Left ventricle myocardium inferior (tissue), 1 donor: ENCODE data around the gene PPTC7. TPM values are rescaled to one million over a fixed set of nuclear protein-coding genes. Genes with fewer than 3 reads are reported as not detected.

Experiments used
- DNase-seq: peaks from one replicate; pipeline ENCODE4 v3.0.0-alpha.2; 2020
- H3K27ac ChIP-seq: fragments of 200-600 bp; replicated peaks from 2 replicates; pipeline ENCODE4 v1.8.0; 2021
- H3K27me3 ChIP-seq: fragments of 200-600 bp; 2 replicates; pipeline ENCODE4 v1.8.0; 2021; ENCODE audit warnings: low read depth
- H3K36me3 ChIP-seq: fragments of 200-600 bp; 2 replicates; pipeline ENCODE4 v1.8.0; 2021
- H3K4me1 ChIP-seq: fragments of 200-600 bp; 2 replicates; pipeline ENCODE4 v1.8.0; 2021
- H3K4me3 ChIP-seq: fragments of 200-600 bp; 2 replicates; pipeline ENCODE4 v1.8.0; 2021; ENCODE audit warnings: mild to moderate bottlenecking, moderate library complexity
- H3K9me3 ChIP-seq: fragments of 200-600 bp; replicated peaks from 2 replicates; pipeline ENCODE4 v1.8.0; 2021
- CTCF ChIP-seq: fragments of 200-600 bp; IDR thresholded peaks from 2 replicates; pipeline ENCODE4 v1.8.0; 2021; ENCODE audit warnings: antibody characterized with exemption, mild to moderate bottlenecking, borderline replicate concordance
- intact Hi-C: fragments of 100-400 bp; cut with micrococcal nuclease; formaldehyde crosslinking; loops from one replicate; pipeline ENCODE4 v1.11.0; 2022
- total RNA-seq: library from RNA; stranded (reverse); fragmentation: NEBNext Ultra II Directional; extraction: Animal tissue kit (Norgen Biotek cat#: 25700); gene quantifications from one replicate; pipeline ENCODE4 v1.2.1, GENCODE V29; 2021
- donor health status: DM: no; HTN: yes; CAD: no; lungs with severe emphysema.

Gene PPTC7
- total RNA-seq, 1 donor from 2014 or later = 103 TPM

GRCh38 chr12:110616471-110617115 lies 33.5 kb upstream of the PPTC7 start:
- Histone ChIP-seq H3K4me3 (no peak overlapping the region), H3K36me3 (no peaks in the 10 kb centered on the region), H3K4me1 (peaks cover 16% of the 10 kb centered on the region), H3K9me3 (no peaks in the 10 kb centered on the region), H3K27me3 (no peaks in the 10 kb centered on the region), H3K27ac (no peak overlapping the region)
- no peak for TF ChIP-seq CTCF
- no peak for DNase-seq
- intact Hi-C loops = no loop called here

- H3K9me3 ChIP-seq = no peaks in the 10 kb centered on the region
- no peaks in the 10 kb centered on the region for H3K27me3 ChIP-seq
- TF ChIP-seq CTCF = no peak
- H3K27ac ChIP-seq = no peak overlapping the region
- intact Hi-C loops = no loop called here
- H3K4me3 ChIP-seq = no peak overlapping the region
- H3K36me3 ChIP-seq = no peaks in the 10 kb centered on the region
- no peak for DNase-seq
- peaks cover 16% of the 10 kb centered on the region for H3K4me1 ChIP-seq
Observed at GRCh38 chr12:110615171-110615570, 32.1 kb upstream of the PPTC7 start.

GRCh38 chr12:110613771-110614684 lies 30.9 kb upstream of the PPTC7 start, which contains the start of gene TCTN1:
Gene TCTN1 (plus strand): TSS chr12:110614129. CDS start chr12:110614183, 54 bp downstream.
- peak within 1 kb of the TSS; percentile 78 for H3K27ac ChIP-seq
- H3K4me3 ChIP-seq = peak within 1 kb of the TSS; percentile 81
- H3K4me1 ChIP-seq = peaks cover 16% of the 10 kb centered on the region
- intact Hi-C loops = no loop called here
- no peaks in the 10 kb centered on the region for H3K36me3 ChIP-seq
- H3K27me3 ChIP-seq = no peaks in the 10 kb centered on the region
- DNase-seq = peak; percentile 97
- no peaks in the 10 kb centered on the region for H3K9me3 ChIP-seq
- TF ChIP-seq CTCF = peak; percentile 22

- no peak for DNase-seq
- Histone ChIP-seq H3K36me3 (no peaks in the 10 kb centered on the region), H3K4me3 (peak overlapping the region; percentile 81), H3K27me3 (no peaks in the 10 kb centered on the region), H3K9me3 (no peaks in the 10 kb centered on the region), H3K27ac (peak overlapping the region; percentile 78), H3K4me1 (peaks cover 16% of the 10 kb centered on the region)
- intact Hi-C loops = no loop called here
- TF ChIP-seq CTCF = no peak
Observed at GRCh38 chr12:110613071-110613770, 30.1 kb upstream of the PPTC7 start.

GRCh38 chr12:110606253-110606611 lies 23.1 kb upstream of the PPTC7 start:
- no peak for DNase-seq
- Histone ChIP-seq H3K27ac (no peak overlapping the region), H3K4me3 (no peak overlapping the region), H3K9me3 (no peaks in the 10 kb centered on the region), H3K27me3 (no peaks in the 10 kb centered on the region), H3K36me3 (no peaks in the 10 kb centered on the region), H3K4me1 (no peaks in the 10 kb centered on the region)
- TF ChIP-seq CTCF = no peak
- intact Hi-C loops = no loop called here
